ENCODE data around the gene ZNF639.

ZNF639 gene

DNA sequence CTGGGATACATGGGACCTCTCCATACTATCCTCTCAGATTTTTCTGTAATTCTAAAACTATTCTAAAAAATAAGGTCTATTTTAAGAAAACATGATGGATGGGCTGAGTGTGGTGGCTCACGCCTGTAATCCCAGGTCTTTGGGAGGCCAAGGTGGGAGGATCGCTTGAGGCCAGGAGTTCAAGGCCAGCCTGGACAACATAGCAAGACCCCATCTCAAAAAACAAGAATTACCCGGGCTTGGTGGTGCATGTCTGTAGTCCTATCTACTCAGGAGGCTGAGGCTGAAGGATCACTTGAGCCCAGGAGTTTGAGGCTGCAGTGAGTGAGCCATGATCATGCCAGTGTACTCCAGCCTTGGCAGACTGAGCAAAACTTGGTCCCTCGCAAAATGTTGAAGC, 9.4 kb downstream of the ZNF639 start:
- ChIA-PET CTCF (no interaction called here), POLR2A (no interaction called here)
- 95% methylated on average over 3 of the region's 4 CpGs for WGBS (ENCODE audit: insufficient coverage)
- Histone ChIP-seq H3K9me3 (ENCODE audit: control extremely low read depth in 1 of 5, control insufficient read depth in 4 of 5, insufficient read depth in 2 of 5, low read depth in 1 of 5, low read length in 4 of 5) (no peaks in the 10 kb centered on the region), H3K27ac (ENCODE audit: insufficient read depth in 1 of 2, low read depth in 1 of 2, low read length in 2 of 2, poor library complexity in 1 of 2, severe bottlenecking in 2 of 2) (no peak overlapping the region), H3K27me3 (replicated peaks in 2 of 5; ENCODE audit: control insufficient read depth in 4 of 5, insufficient read depth in 5 of 5, low read length in 4 of 5) (no peaks in the 10 kb centered on the region), H3K4me1 (ENCODE audit: control extremely low read depth in 1 of 4, control insufficient read depth in 4 of 4, insufficient read depth in 4 of 4, low read length in 3 of 4) (no peaks in the 10 kb centered on the region), H3K36me3 (ENCODE audit: control insufficient read depth in 4 of 4, insufficient read depth in 4 of 4, low read length in 3 of 4) (peaks cover 24 to 80% (median 61%) of the 10 kb centered on the region in 4 experiments), H3K4me3 (ENCODE audit: control insufficient read depth in 1 of 7, extremely low read depth in 1 of 7, insufficient read depth in 4 of 7, low read depth in 2 of 7, low read length in 6 of 7) (no peak overlapping the region)
- DNase-seq = no peak

DNA sequence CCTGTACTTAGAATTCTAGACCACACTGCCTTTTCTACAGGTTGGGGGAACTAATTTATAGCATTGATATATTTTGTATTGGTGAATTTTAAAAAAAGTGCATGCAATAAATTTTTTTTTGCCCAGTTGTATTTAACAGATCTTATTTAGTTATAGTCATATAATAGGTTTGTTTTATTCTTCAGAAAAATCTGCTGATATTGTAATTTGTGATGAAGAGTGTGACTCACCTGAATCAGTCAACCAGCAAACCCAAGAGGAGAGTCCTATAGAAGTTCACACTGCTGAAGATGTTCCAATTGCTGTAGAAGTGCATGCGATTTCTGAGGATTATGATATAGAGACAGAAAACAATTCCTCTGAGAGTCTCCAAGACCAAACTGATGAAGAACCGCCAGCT, 10.3 kb downstream of the ZNF639 start:
- no peak for DNase-seq
- Histone ChIP-seq H3K27me3 (replicated peaks in 2 of 5; ENCODE audit: control insufficient read depth in 4 of 5, insufficient read depth in 5 of 5, low read length in 4 of 5) (no peaks in the 10 kb centered on the region), H3K9me3 (ENCODE audit: control extremely low read depth in 1 of 5, control insufficient read depth in 4 of 5, insufficient read depth in 2 of 5, low read depth in 1 of 5, low read length in 4 of 5) (no peaks in the 10 kb centered on the region), H3K4me1 (ENCODE audit: control extremely low read depth in 1 of 4, control insufficient read depth in 4 of 4, insufficient read depth in 4 of 4, low read length in 3 of 4) (no peaks in the 10 kb centered on the region), H3K27ac (ENCODE audit: insufficient read depth in 1 of 2, low read depth in 1 of 2, low read length in 2 of 2, poor library complexity in 1 of 2, severe bottlenecking in 2 of 2) (no peak overlapping the region), H3K4me3 (ENCODE audit: control insufficient read depth in 1 of 7, extremely low read depth in 1 of 7, insufficient read depth in 4 of 7, low read depth in 2 of 7, low read length in 6 of 7) (no peak overlapping the region), H3K36me3 (ENCODE audit: control insufficient read depth in 4 of 4, insufficient read depth in 4 of 4, low read length in 3 of 4) (peaks cover 24 to 79% (median 60%) of the 10 kb centered on the region in 4 experiments)
- ChIA-PET CTCF (no interaction called here), POLR2A (no interaction called here)
- 95% methylated on average over 2 of the region's 2 CpGs for WGBS (ENCODE audit: insufficient coverage)

GRCh38 chr3:179336345-179336929, 13.6 kb downstream of the ZNF639 start:
- H3K4me3 ChIP-seq (ENCODE audit: control insufficient read depth in 1 of 7, extremely low read depth in 1 of 7, insufficient read depth in 4 of 7, low read depth in 2 of 7, low read length in 6 of 7) = no peak overlapping the region
- H3K4me1 ChIP-seq (ENCODE audit: control extremely low read depth in 1 of 4, control insufficient read depth in 4 of 4, insufficient read depth in 4 of 4, low read length in 3 of 4) = no peaks in the 10 kb centered on the region
- H3K27me3 ChIP-seq (replicated peaks in 2 of 5; ENCODE audit: control insufficient read depth in 4 of 5, insufficient read depth in 5 of 5, low read length in 4 of 5) = no peaks in the 10 kb centered on the region
- CTCF ChIA-PET = no interaction called here
- H3K36me3 ChIP-seq (ENCODE audit: control insufficient read depth in 4 of 4, insufficient read depth in 4 of 4, low read length in 3 of 4) = peaks cover 15 to 53% (median 34%) of the 10 kb centered on the region in 4 experiments
- no peak overlapping the region for H3K27ac ChIP-seq (ENCODE audit: insufficient read depth in 1 of 2, low read depth in 1 of 2, low read length in 2 of 2, poor library complexity in 1 of 2, severe bottlenecking in 2 of 2)
- WGBS (ENCODE audit: insufficient coverage) = no CpG with 5 or more reads among the region's 1 CpG
- POLR2A ChIA-PET = interaction anchor here (0.6 kb wide), 1 partner anchor 1272 kb away, joined by 3 read pairs; no protein-coding TSS in a partner anchor
- no peaks in the 10 kb centered on the region for H3K9me3 ChIP-seq (ENCODE audit: control extremely low read depth in 1 of 5, control insufficient read depth in 4 of 5, insufficient read depth in 2 of 5, low read depth in 1 of 5, low read length in 4 of 5)
- no peak for DNase-seq

DNA sequence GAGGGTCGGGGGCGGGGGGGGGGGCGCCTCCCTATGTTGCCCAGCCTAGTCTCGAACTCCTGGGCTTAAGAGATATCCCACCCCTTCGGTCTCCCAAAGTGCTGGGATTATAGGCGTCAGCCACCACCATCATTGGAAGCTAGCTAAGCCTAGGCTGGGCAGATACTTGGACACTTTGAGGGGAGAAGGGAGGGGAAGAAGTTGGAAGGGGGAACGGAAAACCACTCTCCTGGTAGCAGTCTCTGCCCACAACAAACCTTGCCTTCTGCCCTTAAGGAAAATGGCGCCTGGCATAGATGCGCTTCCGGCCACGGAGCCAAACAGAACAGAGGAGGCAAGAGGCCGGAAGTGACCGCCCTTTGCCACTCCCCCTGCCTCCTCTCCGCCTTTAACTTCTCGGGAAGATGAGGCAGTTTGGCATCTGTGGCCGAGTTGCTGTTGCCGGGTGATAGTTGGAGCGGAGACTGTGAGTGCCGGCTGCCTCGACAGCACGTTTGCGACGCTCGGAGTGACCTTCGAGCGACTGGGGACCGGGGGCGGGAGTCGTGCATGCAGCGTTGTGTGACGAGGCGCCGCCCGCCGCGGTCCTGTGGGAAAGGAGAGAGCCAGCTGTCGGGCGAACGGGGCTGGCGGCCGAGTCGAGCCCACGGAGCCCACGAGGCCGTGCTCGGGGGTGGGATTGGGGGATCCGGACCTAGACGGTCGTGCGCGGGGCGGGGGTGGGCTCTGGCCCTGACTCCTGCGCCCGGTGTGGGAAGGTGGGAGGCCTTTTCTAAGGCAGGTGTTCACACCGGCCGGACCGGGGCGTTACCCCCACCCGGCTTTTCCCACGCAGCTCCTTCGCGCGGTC, 24.7 kb downstream of the ZNF639 start, which contains the start of gene MFN1:
MFN1 (plus strand) TSS at position 365 of the 850 bp plus-strand sequence. CDS start 1,143 bp downstream, outside the sequence.
- Histone ChIP-seq H3K9me3 (ENCODE audit: control extremely low read depth in 1 of 5, control insufficient read depth in 4 of 5, insufficient read depth in 2 of 5, low read depth in 1 of 5, low read length in 4 of 5) (no peaks in the 10 kb centered on the region), H3K27me3 (replicated peaks in 2 of 5; ENCODE audit: control insufficient read depth in 4 of 5, insufficient read depth in 5 of 5, low read length in 4 of 5) (no peaks in the 10 kb centered on the region), H3K4me1 (ENCODE audit: control extremely low read depth in 1 of 4, control insufficient read depth in 4 of 4, insufficient read depth in 4 of 4, low read length in 3 of 4) (peaks cover 2 to 13% (median 9%) of the 10 kb centered on the region in 4 experiments), H3K27ac (ENCODE audit: insufficient read depth in 1 of 2, low read depth in 1 of 2, low read length in 2 of 2, poor library complexity in 1 of 2, severe bottlenecking in 2 of 2) (peak within 1 kb of the TSS; percentile 33 to 78), H3K36me3 (ENCODE audit: control insufficient read depth in 4 of 4, insufficient read depth in 4 of 4, low read length in 3 of 4) (peaks cover 3 to 23% (median 15%) of the 10 kb centered on the region in 4 experiments), H3K4me3 (ENCODE audit: control insufficient read depth in 1 of 7, extremely low read depth in 1 of 7, insufficient read depth in 4 of 7, low read depth in 2 of 7, low read length in 6 of 7) (peak within 1 kb of the TSS; percentile 84 to 99 (median 94))
- WGBS (ENCODE audit: insufficient coverage) = 0% methylated on average over 44 of the region's 63 CpGs
- CTCF ChIA-PET = interaction anchor here (0.6 to 1.1 kb wide), 3 partner anchors 23 to 210 kb away, joined by 3 read pairs; no protein-coding TSS in a partner anchor
- POLR2A ChIA-PET = interaction anchor here (1.0 kb wide), 1 partner anchor 25 kb away, joined by 3 read pairs; no protein-coding TSS in a partner anchor
- peak; percentile 94 to 97 (median 95) for DNase-seq

DNA sequence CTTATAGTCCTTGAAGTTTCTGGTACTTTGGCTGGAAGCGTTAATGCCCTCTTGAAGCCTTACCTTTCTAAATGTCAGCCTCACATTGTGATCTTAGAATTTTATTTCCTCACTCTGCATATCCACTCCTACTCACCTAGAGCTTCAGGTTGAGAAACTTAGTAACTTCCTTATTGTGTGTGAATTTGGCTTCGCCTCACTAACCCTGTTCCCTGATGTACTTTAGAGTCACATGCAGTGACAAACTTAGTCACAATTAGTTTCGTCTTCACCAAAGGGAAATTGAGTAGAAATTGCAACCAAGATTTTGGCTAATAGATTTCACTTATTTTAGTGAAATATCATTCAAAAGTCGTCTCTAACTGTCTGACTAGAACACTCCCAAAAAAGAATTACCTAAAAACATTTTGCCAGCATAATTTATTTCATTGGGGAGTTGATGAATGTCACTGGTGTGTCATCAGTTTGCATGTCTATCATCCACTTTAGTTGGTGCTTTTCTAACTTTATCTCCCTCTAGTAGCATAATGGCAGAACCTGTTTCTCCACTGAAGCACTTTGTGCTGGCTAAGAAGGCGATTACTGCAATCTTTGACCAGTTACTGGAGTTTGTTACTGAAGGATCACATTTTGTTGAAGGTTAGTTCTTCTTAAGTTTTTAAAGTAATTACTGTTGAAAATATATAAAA, 25.6 kb downstream of the ZNF639 start:
- WGBS (ENCODE audit: insufficient coverage) = 0% methylated on average over 1 of the region's 5 CpGs

DNA sequence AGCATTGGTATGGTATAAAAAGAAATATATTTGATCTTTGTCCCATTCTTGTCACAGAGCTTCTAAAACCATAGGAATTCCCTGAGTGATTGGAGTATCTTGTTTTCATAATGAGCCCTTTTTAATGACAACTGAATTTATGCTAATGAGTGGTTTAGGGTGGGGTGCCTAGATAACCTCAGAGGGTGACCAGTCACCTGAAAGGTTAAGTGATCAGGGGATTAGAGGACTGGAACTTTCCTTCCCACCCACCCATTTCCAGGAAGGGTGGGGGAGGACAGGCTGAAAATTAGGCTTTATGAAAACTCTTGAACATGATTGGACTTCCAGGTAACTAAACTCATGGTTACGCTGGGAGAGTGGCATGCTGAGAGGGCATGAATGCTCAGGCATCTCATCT, 33.2 kb downstream of the ZNF639 start:
- no CpG with 5 or more reads among the region's 1 CpG for WGBS (ENCODE audit: insufficient coverage)
- CTCF ChIA-PET = no interaction called here
- POLR2A ChIA-PET = no interaction called here
- Histone ChIP-seq H3K27ac (ENCODE audit: insufficient read depth in 1 of 2, low read depth in 1 of 2, low read length in 2 of 2, poor library complexity in 1 of 2, severe bottlenecking in 2 of 2) (no peak overlapping the region), H3K9me3 (ENCODE audit: control extremely low read depth in 1 of 5, control insufficient read depth in 4 of 5, insufficient read depth in 2 of 5, low read depth in 1 of 5, low read length in 4 of 5) (no peaks in the 10 kb centered on the region), H3K4me1 (ENCODE audit: control extremely low read depth in 1 of 4, control insufficient read depth in 4 of 4, insufficient read depth in 4 of 4, low read length in 3 of 4) (no peaks in the 10 kb centered on the region), H3K4me3 (ENCODE audit: control insufficient read depth in 1 of 7, extremely low read depth in 1 of 7, insufficient read depth in 4 of 7, low read depth in 2 of 7, low read length in 6 of 7) (no peak overlapping the region), H3K36me3 (ENCODE audit: control insufficient read depth in 4 of 4, insufficient read depth in 4 of 4, low read length in 3 of 4) (peaks cover 23 to 77% (median 52%) of the 10 kb centered on the region in 4 experiments), H3K27me3 (replicated peaks in 2 of 5; ENCODE audit: control insufficient read depth in 4 of 5, insufficient read depth in 5 of 5, low read length in 4 of 5) (no peaks in the 10 kb centered on the region)
- DNase-seq = no peak

More for the DNA sequence above, 25.6 kb downstream of the ZNF639 start:
- Histone ChIP-seq H3K36me3 (ENCODE audit: control insufficient read depth in 4 of 4, insufficient read depth in 4 of 4, low read length in 3 of 4) (peaks cover 4 to 26% (median 17%) of the 10 kb centered on the region in 4 experiments), H3K27ac (ENCODE audit: insufficient read depth in 1 of 2, low read depth in 1 of 2, low read length in 2 of 2, poor library complexity in 1 of 2, severe bottlenecking in 2 of 2) (peak overlapping the region; percentile 33 to 78), H3K4me3 (ENCODE audit: control insufficient read depth in 1 of 7, extremely low read depth in 1 of 7, insufficient read depth in 4 of 7, low read depth in 2 of 7, low read length in 6 of 7) (peak overlapping the region; percentile 84 to 99 (median 94)), H3K9me3 (ENCODE audit: control extremely low read depth in 1 of 5, control insufficient read depth in 4 of 5, insufficient read depth in 2 of 5, low read depth in 1 of 5, low read length in 4 of 5) (no peaks in the 10 kb centered on the region), H3K4me1 (ENCODE audit: control extremely low read depth in 1 of 4, control insufficient read depth in 4 of 4, insufficient read depth in 4 of 4, low read length in 3 of 4) (peaks cover 2 to 13% (median 9%) of the 10 kb centered on the region in 4 experiments), H3K27me3 (replicated peaks in 2 of 5; ENCODE audit: control insufficient read depth in 4 of 5, insufficient read depth in 5 of 5, low read length in 4 of 5) (no peaks in the 10 kb centered on the region)
- CTCF ChIA-PET = interaction anchor here (0.6 to 1.4 kb wide), 3 partner anchors 24 to 209 kb away, joined by 3 to 5 read pairs (median 3); no protein-coding TSS in a partner anchor
- peak in 2 of 3 donors; percentile 61 to 72 for DNase-seq
- POLR2A ChIA-PET = interaction anchor here (1.0 kb wide), 1 partner anchor 24 kb away, joined by 3 read pairs; no protein-coding TSS in a partner anchor
